ENCODE data around the gene TF.

DNA sequence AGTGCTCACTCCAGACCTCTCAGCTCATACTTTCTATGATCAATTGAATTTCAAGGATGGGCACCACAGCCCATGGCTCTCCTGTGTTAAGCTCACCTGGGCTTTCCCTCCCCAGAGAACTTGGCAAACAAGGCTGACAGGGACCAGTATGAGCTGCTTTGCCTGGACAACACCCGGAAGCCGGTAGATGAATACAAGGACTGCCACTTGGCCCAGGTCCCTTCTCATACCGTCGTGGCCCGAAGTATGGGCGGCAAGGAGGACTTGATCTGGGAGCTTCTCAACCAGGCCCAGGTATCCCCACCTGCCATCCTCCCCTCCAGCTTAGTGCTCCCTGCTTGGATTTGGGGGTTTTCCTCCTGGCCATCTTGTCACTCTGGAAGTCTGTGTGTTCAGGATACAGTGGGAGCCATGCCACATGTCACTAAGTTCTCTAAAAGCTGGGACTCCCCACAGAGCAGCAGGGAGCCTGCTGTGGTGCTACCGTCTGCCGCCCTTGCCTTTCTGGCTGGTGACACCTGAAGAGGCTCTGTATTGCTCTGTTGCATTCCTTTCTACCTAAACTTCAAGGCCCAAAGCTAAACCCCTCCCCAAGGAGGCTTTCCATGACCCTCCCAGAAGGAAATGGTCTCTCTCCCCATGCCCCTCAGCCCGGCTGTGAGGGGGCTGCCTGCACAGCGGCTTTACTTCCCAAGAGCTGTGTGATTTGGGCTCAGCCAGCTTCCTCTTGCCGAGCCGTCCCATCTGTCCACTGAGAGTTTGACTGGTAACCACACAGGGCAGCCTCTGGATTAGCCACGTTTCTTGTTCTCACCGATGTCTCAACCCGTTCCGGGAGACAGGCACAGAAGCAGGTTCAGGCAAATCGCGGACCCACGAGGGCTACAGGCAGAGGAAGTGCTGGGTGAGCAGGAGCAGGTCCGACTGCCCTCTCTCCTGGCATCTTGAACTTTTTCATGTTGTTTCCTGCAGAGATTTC is 10.8 kb downstream of the TF start:
- no peak for TF ChIP-seq POLR2AphosphoS5 (IDR thresholded peaks at IDR 0.05; ENCODE audit: low read depth, low read length)
- TF ChIP-seq, protein P1, sequence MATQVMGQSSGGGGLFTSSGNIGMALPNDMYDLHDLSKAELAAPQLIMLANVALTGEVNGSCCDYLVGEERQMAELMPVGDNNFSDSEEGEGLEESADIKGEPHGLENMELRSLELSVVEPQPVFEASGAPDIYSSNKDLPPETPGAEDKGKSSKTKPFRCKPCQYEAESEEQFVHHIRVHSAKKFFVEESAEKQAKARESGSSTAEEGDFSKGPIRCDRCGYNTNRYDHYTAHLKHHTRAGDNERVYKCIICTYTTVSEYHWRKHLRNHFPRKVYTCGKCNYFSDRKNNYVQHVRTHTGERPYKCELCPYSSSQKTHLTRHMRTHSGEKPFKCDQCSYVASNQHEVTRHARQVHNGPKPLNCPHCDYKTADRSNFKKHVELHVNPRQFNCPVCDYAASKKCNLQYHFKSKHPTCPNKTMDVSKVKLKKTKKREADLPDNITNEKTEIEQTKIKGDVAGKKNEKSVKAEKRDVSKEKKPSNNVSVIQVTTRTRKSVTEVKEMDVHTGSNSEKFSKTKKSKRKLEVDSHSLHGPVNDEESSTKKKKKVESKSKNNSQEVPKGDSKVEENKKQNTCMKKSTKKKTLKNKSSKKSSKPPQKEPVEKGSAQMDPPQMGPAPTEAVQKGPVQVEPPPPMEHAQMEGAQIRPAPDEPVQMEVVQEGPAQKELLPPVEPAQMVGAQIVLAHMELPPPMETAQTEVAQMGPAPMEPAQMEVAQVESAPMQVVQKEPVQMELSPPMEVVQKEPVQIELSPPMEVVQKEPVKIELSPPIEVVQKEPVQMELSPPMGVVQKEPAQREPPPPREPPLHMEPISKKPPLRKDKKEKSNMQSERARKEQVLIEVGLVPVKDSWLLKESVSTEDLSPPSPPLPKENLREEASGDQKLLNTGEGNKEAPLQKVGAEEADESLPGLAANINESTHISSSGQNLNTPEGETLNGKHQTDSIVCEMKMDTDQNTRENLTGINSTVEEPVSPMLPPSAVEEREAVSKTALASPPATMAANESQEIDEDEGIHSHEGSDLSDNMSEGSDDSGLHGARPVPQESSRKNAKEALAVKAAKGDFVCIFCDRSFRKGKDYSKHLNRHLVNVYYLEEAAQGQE (IDR thresholded peaks at IDR 0.05; ENCODE audit: insufficient read depth in 1 of 2, low read depth in 2 of 2, low read length in 2 of 2): no peak
- no peak for TF ChIP-seq TAF1 (IDR thresholded peaks at IDR 0.05; ENCODE audit: borderline replicate concordance, insufficient read depth, low read length)
- TF ChIP-seq FOXP2 (optimal IDR thresholded peaks at IDR 0.05; ENCODE audit: borderline replicate concordance, extremely low read depth, extremely low read length, insufficient read depth): no peak

All from PFSK-1 (cell line).